WTC11 (cell line): ENCODE results near the gene DDO. TPM values are rescaled to one million over a fixed set of nuclear protein-coding genes. Genes with fewer than 3 reads are reported as not detected.

ENCODE experiments used
- ATAC-seq: fragments of 200-7000 bp; cut with Tn5 transposase; 2 replicates; pipeline ENCODE4 v1.10.0; 2021; ENCODE audit warnings: mild to moderate bottlenecking, moderate library complexity
- CTCF ChIA-PET: fragments of 300-600 bp; sonication (Branson Sonifier 250); formaldehyde crosslinking; loops from one replicate; lab custom pipeline; 2021; ENCODE audit warnings: antibody characterized with exemption; lab: Charles Lee
- POLR2A ChIA-PET: fragments of 350-600 bp; sonication (Branson Sonifier 250); formaldehyde crosslinking; loops from one replicate; lab custom pipeline; 2021; ENCODE audit warnings: antibody characterized with exemption; lab: Charles Lee
- DNase-seq: peaks from one replicate; pipeline ENCODE4 v3.0.0; 2021; ENCODE audit warnings: low spot score
- H3K27ac Mint-ChIP-seq: 2 replicates; pipeline ENCODE4 v1.8.0; 2021; ENCODE audit warnings: mixed read lengths
- H3K27me3 Mint-ChIP-seq: 2 replicates; pipeline ENCODE4 v1.8.0; 2021; ENCODE audit warnings: low read depth, mild to moderate bottlenecking, moderate library complexity, mixed read lengths
- H3K36me3 Mint-ChIP-seq: 2 replicates; pipeline ENCODE4 v1.8.0; 2021; ENCODE audit warnings: mixed read lengths
- H3K4me1 Mint-ChIP-seq: 2 replicates; pipeline ENCODE4 v1.8.0; 2022; ENCODE audit warnings: mixed read lengths
- H3K4me3 Mint-ChIP-seq: 2 replicates; pipeline ENCODE4 v1.8.0; 2021; ENCODE audit warnings: mild to moderate bottlenecking, moderate library complexity, mixed read lengths
- H3K9me3 Mint-ChIP-seq: 2 replicates; pipeline ENCODE4 v1.8.0; 2021; ENCODE audit warnings: mixed read lengths
- ARID4B ChIP-seq: sonication (generic); formaldehyde crosslinking; IDR thresholded peaks from 2 replicates; pipeline ENCODE4 v1.8.0; 2023; ENCODE audit warnings: missing genetic modification reagents, mild to moderate bottlenecking, borderline replicate concordance
- ATF1 ChIP-seq: sonication (generic); formaldehyde crosslinking; IDR thresholded peaks from 2 replicates; pipeline ENCODE4 v1.8.1; 2023; ENCODE audit warnings: mild to moderate bottlenecking, moderate library complexity, missing genetic modification reagents
- ATF2 ChIP-seq: sonication (generic); formaldehyde crosslinking; IDR thresholded peaks from 2 replicates; pipeline ENCODE4 v1.8.1; 2022; ENCODE audit warnings: low read depth, missing genetic modification reagents, borderline replicate concordance
- CBFB ChIP-seq: sonication (generic); formaldehyde crosslinking; IDR thresholded peaks from 2 replicates; pipeline ENCODE4 v1.8.1; 2022; ENCODE audit warnings: mild to moderate bottlenecking, low read depth, missing genetic modification reagents
- CREB1 ChIP-seq: sonication (generic); formaldehyde crosslinking; IDR thresholded peaks from 2 replicates; pipeline ENCODE4 v1.8.0; 2023; ENCODE audit warnings: mild to moderate bottlenecking, missing genetic modification reagents
- CTCF ChIP-seq: fragments of 200-600 bp; IDR thresholded peaks from 2 replicates; pipeline ENCODE4 v1.8.0; 2022; ENCODE audit warnings: antibody characterized with exemption
- ERG ChIP-seq: fragments of 250-450 bp; sonication (Bioruptor Pico); IDR thresholded peaks from 2 replicates; pipeline ENCODE4 v1.8.0; 2021; ENCODE audit warnings: mild to moderate bottlenecking
- FOXK1 ChIP-seq: sonication (generic); formaldehyde crosslinking; IDR thresholded peaks from 2 replicates; pipeline ENCODE4 v1.8.0; 2022; ENCODE audit warnings: mild to moderate bottlenecking, moderate library complexity, missing genetic modification reagents
- FOXP4 ChIP-seq: sonication (generic); formaldehyde crosslinking; IDR thresholded peaks from 2 replicates; pipeline ENCODE4 v1.8.0; 2022; ENCODE audit warnings: mild to moderate bottlenecking, missing genetic modification reagents
- GABPB1 ChIP-seq: sonication (generic); formaldehyde crosslinking; IDR thresholded peaks from 2 replicates; pipeline ENCODE4 v1.8.1; 2023; ENCODE audit warnings: mild to moderate bottlenecking, missing genetic modification reagents
- IRF1 ChIP-seq: sonication (generic); formaldehyde crosslinking; IDR thresholded peaks from 2 replicates; pipeline ENCODE4 v1.8.0; 2023; ENCODE audit warnings: missing genetic modification reagents
- IRF2 ChIP-seq: sonication (generic); formaldehyde crosslinking; IDR thresholded peaks from 2 replicates; pipeline ENCODE4 v1.8.0; 2022; ENCODE audit warnings: low read depth, missing genetic modification reagents, borderline replicate concordance
- MXD4 ChIP-seq: fragments of 250-450 bp; sonication (Bioruptor Pico); IDR thresholded peaks from 2 replicates; pipeline ENCODE4 v1.8.0; 2021; ENCODE audit warnings: mild to moderate bottlenecking, moderate library complexity, borderline replicate concordance
- MYBL2 ChIP-seq: sonication (generic); formaldehyde crosslinking; IDR thresholded peaks from 2 replicates; pipeline ENCODE4 v1.8.1; 2023; ENCODE audit warnings: mild to moderate bottlenecking, moderate library complexity, missing genetic modification reagents
- NFATC4 ChIP-seq: fragments of 250-450 bp; sonication (Bioruptor Pico); IDR thresholded peaks from 2 replicates; pipeline ENCODE4 v1.9.0; 2021; ENCODE audit warnings: mild to moderate bottlenecking
- PREB ChIP-seq: sonication (generic); formaldehyde crosslinking; IDR thresholded peaks from 2 replicates; pipeline ENCODE4 v1.8.1; 2022; ENCODE audit warnings: mild to moderate bottlenecking, missing genetic modification reagents, moderate library complexity, borderline replicate concordance
- SMAD4 ChIP-seq: sonication (generic); formaldehyde crosslinking; IDR thresholded peaks from 2 replicates; pipeline ENCODE4 v1.8.0; 2022; ENCODE audit warnings: mild to moderate bottlenecking, missing genetic modification reagents
- TEAD1 ChIP-seq: sonication (generic); formaldehyde crosslinking; IDR thresholded peaks from 2 replicates; pipeline ENCODE4 v1.8.0; 2022; ENCODE audit warnings: mild to moderate bottlenecking, missing genetic modification reagents
- ZNF121 ChIP-seq: sonication (generic); formaldehyde crosslinking; IDR thresholded peaks from 2 replicates; pipeline ENCODE4 v1.8.0; 2023; ENCODE audit warnings: missing genetic modification reagents
- ZNF263 ChIP-seq: sonication (generic); formaldehyde crosslinking; IDR thresholded peaks from 2 replicates; pipeline ENCODE4 v1.8.1; 2022; ENCODE audit warnings: low read depth, mild to moderate bottlenecking, moderate library complexity, missing genetic modification reagents
- ZNF317 ChIP-seq: sonication (generic); formaldehyde crosslinking; IDR thresholded peaks from 2 replicates; pipeline ENCODE4 v1.8.1; 2023; ENCODE audit warnings: low read depth, mild to moderate bottlenecking, moderate library complexity, missing genetic modification reagents, borderline replicate concordance
- ZNF423 ChIP-seq: fragments of 250-450 bp; sonication (Bioruptor Pico); IDR thresholded peaks from 2 replicates; pipeline ENCODE4 v2.1.2; 2022; ENCODE audit warnings: mild to moderate bottlenecking, moderate library complexity
- total RNA-seq: library from RNA; stranded (reverse); gene quantifications from 3 replicates; pipeline ENCODE4 v1.2.3, GENCODE V29; 2021

The DDO gene
- total RNA-seq, 1 experiment from 2014 or later: not detected

GRCh38 chr6:110428153-110428552 lies 12.8 kb upstream of the DDO start:
- ChIA-PET POLR2A (no interaction called here), CTCF (no interaction called here)
- no peaks in the 10 kb centered on the region for H3K9me3 Mint-ChIP-seq
- no peak for TF ChIP-seq PREB (CRISPR knock-in tag)
- TF ChIP-seq ATF2: no peak
- no peak for TF ChIP-seq ARID4B (CRISPR knock-in tag)
- no peak for TF ChIP-seq SMAD4 (CRISPR knock-in tag)
- TF ChIP-seq IRF1 (CRISPR knock-in tag): no peak
- TF ChIP-seq ERG (CRISPR knock-in tag): no peak
- no peak for TF ChIP-seq FOXP4 (CRISPR knock-in tag)
- TF ChIP-seq, all 79 proteins: peak for 0
- Mint-ChIP-seq H3K27ac (no peak overlapping the region), H3K4me3 (no peak overlapping the region), H3K36me3 (no peaks in the 10 kb centered on the region), H3K27me3 (no peaks in the 10 kb centered on the region; the same call in 1 of the 2 replicates), H3K4me1 (peaks cover 18% of the 10 kb centered on the region)
- DNase-seq: no peak
- ATAC-seq: no peak

GRCh38 chr6:110425816-110426215 lies 10.4 kb upstream of the DDO start:
- Mint-ChIP-seq H3K27me3 (no peaks in the 10 kb centered on the region; the same call in 1 of the 2 replicates), H3K27ac (no peak overlapping the region), H3K36me3 (no peaks in the 10 kb centered on the region), H3K4me3 (no peak overlapping the region), H3K9me3 (peaks cover 10% of the 10 kb centered on the region), H3K4me1 (peaks cover 15% of the 10 kb centered on the region)
- POLR2A ChIA-PET: no interaction called here
- CTCF ChIA-PET: no interaction called here
- ATAC-seq: no peak
- DNase-seq: no peak
- TF ChIP-seq ATF1 (no peak), CBFB (CRISPR knock-in tag) (no peak), GABPB1 (no peak), CREB1 (CRISPR knock-in tag) (no peak), TEAD1 (CRISPR knock-in tag) (no peak), IRF2 (no peak), ZNF423 (CRISPR knock-in tag) (no peak), CTCF (no peak), ZNF317 (CRISPR knock-in tag) (no peak), NFATC4 (no peak), FOXK1 (CRISPR knock-in tag) (no peak), ZNF263 (CRISPR knock-in tag) (no peak), ZNF121 (CRISPR knock-in tag) (no peak), MXD4 (no peak), MYBL2 (no peak)
